Hematopoietic multipotent progenitor cell (in vitro differentiated cells): ENCODE measurements around the gene GATA1. TPM values are rescaled to one million over a fixed set of nuclear protein-coding genes. Genes with fewer than 3 reads are reported as not detected.
"Not testable (repeated sequence)": the region's sequence is repeated elsewhere in the genome, so short reads cannot be mapped to it uniquely, and the experiment has no call there.

Experiments used
- DNase-seq, 3 donors: peaks; one replicate each; pipeline ENCODE4 v3.0.0-alpha.2; 2011 to 2015; ENCODE audit warnings: low read depth in 2 of 3, low spot score in 2 of 3
- total RNA-seq: library from RNA; depleted of rRNA; stranded (reverse); fragments of >200 nt; gene quantifications from one replicate; pipeline ENCODE4 v1.2.3, GENCODE V29; 2012

The GATA1 gene
- total RNA-seq, 1 donor = 32.6 TPM

DNA sequence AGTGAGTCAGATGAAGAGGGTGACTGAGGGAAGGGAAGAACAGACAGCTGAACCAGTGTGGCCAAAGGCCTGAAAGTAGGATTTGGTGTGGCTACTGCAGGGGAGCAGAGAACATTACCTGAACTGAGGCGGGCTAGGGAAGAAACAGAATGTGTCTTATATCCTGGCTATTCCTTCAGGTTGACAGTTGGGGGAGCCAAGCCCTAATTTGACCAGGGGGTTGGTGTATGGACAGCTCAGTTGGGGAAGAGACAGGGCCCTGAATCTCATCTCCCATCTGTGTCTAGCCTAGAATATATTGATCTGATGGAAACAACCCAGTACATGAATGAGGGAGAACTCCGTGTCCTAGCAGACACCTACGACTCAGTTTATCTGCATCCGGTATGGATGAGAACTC lies 19.7 kb downstream of the GATA1 start:
- DNase-seq = no peak

- DNase-seq = no peak
Observed at GRCh38 chrX:48813644-48814043, 27.3 kb downstream of the GATA1 start.

DNA sequence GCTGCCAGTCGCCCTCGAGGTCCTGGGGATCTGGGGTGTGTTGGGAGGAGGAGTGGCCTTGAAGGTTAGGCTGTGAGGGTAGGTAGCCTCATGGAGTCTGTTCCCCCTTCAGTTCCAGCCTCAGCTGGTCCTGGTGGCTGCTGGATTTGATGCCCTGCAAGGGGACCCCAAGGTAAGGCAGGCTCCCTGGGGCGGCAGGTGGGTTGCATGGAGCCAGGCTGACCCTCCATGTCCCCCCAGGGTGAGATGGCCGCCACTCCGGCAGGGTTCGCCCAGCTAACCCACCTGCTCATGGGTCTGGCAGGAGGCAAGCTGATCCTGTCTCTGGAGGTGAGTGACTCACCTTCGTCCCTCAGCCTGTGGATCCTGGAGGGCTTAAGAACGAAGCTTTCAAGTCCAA lies 28.3 kb downstream of the GATA1 start:
- no peak for DNase-seq

GRCh38 chrX:48815266-48815665 lies 28.9 kb downstream of the GATA1 start:
- no peak for DNase-seq

DNA sequence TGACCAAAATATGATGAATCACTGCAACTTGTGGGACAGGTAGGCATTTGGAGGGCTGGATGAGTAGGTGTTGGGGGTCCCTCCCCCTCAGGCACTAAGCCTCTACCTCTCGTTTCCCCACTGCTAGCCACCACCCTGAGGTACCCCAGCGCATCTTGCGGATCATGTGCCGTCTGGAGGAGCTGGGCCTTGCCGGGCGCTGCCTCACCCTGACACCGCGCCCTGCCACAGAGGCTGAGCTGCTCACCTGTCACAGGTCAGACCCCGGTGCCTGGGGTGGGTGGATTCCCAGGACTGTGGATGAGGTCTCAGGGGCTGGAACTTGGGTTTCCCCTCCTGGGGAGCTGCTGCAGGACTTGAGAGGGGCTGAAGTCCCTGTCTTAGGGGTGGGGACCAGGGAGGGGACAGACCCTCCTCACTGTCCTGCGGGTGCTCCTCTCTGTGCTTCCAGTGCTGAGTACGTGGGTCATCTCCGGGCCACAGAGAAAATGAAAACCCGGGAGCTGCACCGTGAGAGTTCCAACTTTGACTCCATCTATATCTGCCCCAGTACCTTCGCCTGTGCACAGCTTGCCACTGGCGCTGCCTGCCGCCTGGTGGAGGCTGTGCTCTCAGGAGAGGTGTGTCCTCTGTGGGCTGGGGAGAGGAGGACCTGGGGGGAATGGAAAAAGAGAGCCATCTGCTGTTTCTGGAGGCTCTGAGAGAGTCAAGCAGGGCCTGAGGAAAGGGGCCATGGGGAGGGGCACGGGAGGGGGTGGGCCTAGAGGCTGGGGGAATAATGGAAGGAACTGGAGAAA lies 29.8 kb downstream of the GATA1 start:
- no peak for DNase-seq

DNA sequence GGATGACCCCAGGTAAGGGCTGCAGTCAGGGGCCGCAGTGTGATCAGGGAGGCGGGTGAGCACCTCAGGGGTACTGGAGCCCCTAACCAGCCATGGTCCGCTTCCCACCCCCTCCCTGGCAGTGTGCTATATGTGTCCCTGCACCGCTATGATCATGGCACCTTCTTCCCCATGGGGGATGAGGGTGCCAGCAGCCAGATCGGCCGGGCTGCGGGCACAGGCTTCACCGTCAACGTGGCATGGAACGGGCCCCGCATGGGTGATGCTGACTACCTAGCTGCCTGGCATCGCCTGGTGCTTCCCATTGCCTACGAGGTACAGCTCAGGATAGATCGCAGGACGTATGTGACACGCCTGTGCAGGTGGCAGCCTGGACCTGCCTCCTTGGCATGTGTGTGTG lies 31.7 kb downstream of the GATA1 start:
- DNase-seq = no peak

DNA sequence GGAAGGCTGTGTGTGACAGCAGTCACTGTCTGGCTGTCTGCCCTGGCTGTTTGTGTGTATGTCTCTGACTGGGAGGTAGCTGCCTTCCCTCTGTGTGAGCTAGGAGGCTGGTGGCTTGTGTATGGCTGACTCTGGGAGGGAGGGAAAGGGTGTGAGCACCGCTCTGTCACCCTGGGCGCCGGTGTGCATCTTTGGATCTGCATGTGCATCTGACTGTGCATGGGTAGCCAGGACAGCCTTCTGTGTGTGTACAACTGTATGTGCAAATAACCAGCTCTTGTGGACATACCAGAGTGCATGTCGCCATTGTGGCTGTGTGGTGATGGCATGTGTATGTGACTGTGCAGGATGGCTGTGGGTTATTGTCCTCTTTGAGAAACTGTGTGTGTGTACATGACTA lies 32.5 kb downstream of the GATA1 start:
- DNase-seq = no peak

GRCh38 chrX:48819394-48819793 lies 33.0 kb downstream of the GATA1 start:
- not testable (repeated sequence) for DNase-seq

GRCh38 chrX:48823053-48823452 lies 36.7 kb downstream of the GATA1 start:
- no peak for DNase-seq

DNA sequence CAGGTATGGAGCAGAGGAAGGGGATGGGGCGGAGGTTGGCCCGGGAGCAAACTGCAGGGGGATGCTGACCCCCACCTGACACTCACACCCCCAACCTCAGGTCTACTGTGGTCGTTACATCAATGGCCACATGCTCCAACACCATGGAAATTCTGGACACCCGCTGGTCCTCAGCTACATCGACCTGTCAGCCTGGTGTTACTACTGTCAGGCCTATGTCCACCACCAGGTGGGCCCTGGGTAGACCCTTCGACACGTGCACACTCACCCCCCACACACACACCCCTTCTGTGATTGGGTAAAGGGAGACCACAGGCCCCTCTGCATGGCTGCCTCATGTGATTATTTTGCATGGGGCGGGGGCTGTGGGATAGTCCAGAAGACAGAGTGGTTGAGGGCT lies 37.7 kb downstream of the GATA1 start:
- DNase-seq = no peak

GRCh38 chrX:48826135-48826875 lies 39.9 kb downstream of the GATA1 start, which contains the start of gene ERAS:
ERAS (plus strand) TSS chrX:48826513; CDS start chrX:48829124, 2,611 bp downstream.
- DNase-seq = peak in 1 of 3 donors; percentile 21

DNA sequence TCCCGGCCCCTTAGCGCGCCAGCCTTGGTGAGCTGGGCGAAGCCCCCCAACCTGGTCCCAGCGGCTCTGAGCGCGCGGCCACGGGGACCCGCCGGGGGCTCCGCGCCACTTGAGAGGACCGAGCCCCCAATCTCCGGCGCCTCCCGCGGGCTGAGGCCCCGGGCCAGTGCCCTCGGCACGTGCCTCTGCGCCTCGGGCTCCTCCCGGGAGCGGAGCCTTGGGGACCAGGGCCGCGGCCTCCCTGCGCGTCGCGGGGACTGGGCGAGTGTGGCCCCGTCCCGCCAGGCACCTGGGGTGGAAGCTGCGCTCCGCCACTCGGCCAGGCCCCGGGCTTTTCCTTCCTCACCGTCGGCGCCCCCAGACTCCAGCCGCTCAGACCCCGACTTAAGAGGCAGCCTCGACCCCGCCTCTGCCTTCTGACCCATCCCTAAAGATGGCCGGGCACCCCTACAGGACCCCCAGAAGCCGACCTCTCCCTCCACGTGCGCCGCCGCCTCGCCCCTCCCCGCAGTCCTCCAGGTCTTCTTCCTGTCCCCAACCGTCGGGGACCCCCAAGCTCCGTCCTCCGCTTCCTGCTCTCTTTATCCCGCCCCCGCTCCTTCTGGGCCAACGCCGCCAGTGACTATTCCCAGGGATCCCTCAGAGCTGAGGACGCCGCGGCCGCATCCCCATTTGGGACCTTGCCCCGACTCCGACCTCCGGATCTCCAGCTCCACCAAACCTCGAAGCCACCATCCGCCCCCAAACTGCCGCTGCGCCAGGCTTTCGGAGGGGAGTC lies 40.7 kb downstream of the GATA1 start:
- no peak for DNase-seq

- no peak for DNase-seq
Observed at GRCh38 chrX:48827654-48827968, 41.2 kb downstream of the GATA1 start.

GRCh38 chrX:48829016-48829735 lies 42.8 kb downstream of the GATA1 start:
- no peak for DNase-seq

- DNase-seq = no peak
Observed at GRCh38 chrX:48831136-48831908, 44.9 kb downstream of the GATA1 start.

GRCh38 chrX:48831909-48832291 lies 45.5 kb downstream of the GATA1 start:
- DNase-seq = no peak

- DNase-seq = peak in 1 of 3 donors; percentile 22
Observed at GRCh38 chrX:48833542-48834138, 47.2 kb downstream of the GATA1 start.

DNA sequence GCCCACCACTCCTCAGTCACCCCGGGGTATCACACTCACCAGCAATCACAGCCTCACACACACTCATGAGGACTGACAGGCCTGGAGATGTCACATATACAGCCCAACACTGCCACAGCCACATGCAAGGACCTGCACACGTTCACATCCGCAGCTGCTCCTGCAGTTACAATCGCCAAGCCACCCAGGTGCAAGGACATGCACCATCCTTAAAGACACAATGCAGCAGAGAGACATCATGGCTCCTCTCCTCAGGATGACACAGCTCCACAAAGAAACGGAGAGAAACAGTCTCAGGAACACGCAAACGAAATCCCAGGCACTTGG lies 48.0 kb downstream of the GATA1 start:
- DNase-seq = no peak

GRCh38 chrX:48835524-48836329 lies 49.3 kb downstream of the GATA1 start, which contains the start of gene PCSK1N:
PCSK1N (minus strand) TSS chrX:48835610; CDS start chrX:48835532, 78 bp downstream.
- DNase-seq = peak in 1 of 3 donors; percentile 33
